ENCODE results near the gene MAP1LC3B.

MAP1LC3B gene

DNA sequence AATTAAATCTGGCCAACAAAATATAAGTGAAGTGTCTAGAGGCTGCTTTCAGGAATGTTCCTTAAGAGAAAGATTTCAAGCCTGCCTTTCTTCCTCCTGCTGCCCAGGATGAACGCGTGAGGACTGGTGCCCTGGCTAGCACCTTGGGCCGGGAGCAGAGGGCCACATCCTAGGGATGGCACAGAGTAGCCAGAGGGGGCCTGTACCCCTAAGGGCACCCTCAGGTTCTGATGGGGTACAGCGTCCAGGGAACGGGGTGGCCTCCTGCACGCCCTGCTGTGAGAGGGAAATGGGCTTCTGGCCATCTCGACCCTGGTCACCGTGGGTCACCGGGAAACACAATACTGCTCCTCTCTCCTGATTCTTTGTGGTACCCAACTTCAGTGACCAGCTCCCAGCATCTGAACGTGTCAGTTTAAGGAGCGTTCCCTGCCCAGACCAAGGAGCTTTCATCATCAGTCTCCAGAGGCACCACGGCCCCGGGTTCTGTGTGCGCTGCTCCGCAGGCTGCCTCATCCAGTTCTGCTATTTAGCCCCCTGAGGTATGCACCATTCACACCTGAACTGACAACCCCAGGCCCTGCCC lies 40.3 kb downstream of the MAP1LC3B start:
- DNase-seq (ENCODE audit: low read depth in 2 of 2) = no peak

GRCh38 chr16:87434146-87434667 lies 42.1 kb downstream of the MAP1LC3B start:
- no peak for DNase-seq (ENCODE audit: low read depth in 2 of 2)

DNA sequence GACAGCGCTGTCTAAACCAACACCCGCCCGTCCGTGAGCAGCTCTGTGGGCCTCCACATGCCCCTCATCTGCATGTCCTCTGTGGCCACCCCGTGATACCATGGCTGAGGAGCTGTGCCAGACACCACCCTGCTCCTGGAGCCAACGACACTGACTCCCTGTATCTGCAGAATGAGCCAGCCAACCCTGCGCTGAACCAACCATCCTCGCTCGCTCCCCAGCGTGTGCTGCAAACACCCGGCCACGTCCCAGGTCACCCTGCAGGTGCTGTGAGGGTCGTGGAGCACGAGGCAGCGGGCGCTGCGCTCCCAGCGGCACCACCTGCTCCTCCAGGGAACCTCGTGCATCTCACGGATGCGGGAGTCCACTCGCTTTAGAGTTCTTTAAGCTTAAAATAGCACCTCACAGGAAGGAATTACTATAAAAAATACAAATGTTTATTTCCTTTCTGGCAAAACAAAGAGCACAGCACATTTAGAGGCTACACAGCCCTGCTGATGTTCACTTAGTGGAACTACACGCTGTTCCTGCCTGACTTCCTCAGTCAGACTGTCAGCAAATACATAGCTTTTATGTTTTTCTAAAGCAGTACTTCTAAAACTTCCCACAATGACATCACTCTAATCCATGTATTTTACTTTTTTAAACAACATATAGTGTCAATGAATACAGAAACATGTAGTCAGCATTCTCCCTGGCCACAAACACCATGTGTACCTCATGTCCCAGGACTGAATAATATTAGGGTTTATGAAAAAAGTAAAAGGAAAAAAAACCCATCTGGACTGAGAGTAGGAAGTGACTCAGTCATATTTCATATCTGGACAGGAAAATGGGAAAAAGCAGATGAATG lies 43.5 kb downstream of the MAP1LC3B start:
- no peak for DNase-seq (ENCODE audit: low read depth in 2 of 2)

DNA sequence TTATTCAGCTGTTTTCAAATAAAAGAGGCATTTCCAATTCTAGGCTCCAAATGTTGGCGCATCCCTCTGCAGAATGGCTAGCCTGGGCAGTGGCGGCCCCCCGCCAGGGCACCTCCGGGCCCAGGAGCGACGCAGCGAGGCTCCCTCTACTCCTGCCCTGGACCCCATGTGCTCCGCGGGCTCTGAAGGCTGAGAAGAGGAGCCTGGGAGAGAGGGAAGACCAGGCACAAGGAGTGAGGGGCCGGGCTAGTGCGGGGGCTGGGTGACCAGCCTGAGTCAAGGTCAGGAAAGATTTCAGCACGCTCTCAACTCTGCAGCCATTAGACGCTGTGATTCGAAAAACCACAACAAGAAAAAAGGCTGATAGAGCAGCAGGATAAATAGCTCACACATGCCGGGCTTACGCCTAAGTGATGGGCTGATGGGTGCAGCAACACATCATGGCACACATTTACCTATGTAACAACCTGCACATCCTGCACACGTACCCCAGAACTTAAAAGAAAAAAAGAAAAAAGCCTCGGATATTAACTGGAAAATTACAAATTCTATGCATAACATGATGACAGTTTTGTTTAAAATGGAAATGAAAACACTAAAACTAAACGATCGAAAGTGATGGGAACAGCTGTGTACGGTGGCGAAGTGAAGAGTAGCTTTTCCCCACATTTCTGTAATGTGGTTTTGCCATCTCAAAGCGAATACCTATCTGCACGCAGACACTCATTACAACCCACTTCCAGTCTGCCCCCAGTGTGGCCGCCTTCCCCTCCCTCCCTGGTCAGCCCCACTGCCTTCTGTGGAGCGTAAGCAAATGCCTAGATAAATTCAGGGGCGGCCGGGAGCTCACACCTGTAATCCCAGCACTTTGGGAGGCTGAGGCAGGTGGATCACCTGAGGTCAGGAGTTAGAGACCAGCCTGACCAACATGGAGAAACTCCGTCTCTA lies 44.4 kb downstream of the MAP1LC3B start:
- DNase-seq (ENCODE audit: low read depth in 2 of 2) = no peak

- no peak for DNase-seq (ENCODE audit: low read depth in 2 of 2)
Observed at GRCh38 chr16:87437327-87437726, 45.2 kb downstream of the MAP1LC3B start.

- DNase-seq (ENCODE audit: low read depth in 2 of 2) = no peak
Observed at GRCh38 chr16:87437911-87438610, 45.9 kb downstream of the MAP1LC3B start.

DNA sequence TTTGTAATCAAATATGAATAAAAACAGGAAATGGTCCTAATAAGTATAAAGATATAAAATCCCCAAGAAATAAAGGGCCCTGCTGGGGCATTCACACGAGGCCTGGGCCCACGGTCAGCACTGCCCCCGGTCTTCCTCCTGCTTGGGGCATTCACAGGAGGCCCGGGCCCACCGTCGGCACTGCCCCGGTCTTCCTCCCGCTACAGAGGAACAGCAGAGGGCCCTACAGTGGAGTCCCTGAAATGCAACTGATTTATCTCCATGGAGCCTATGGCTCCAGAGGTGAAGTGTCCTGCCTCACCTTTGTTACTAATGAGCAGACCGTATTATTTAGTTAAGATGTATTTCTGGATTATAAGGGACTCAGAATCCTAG lies 46.5 kb downstream of the MAP1LC3B start:
- no peak for DNase-seq (ENCODE audit: low read depth in 2 of 2)

DNA sequence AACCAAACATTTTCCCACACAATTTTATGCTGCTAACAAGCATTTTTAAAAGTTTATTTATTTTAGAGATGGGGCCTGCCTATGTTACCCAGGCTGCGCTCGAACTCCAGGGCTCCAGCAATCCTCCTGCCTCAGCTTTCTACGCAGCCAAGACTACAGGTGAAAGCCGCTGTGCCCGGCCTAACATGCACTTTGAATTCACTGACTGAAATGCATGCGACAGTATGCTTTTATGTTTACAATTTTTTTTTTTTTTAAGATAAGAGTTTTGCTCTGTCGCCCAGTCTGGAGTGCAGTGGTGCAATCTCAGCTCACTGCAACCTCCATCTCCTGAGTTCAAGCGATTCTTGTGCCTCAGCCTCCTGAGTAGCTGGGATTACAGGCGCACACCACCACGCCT lies 47.8 kb downstream of the MAP1LC3B start:
- DNase-seq (ENCODE audit: low read depth in 2 of 2) = no peak

DNA sequence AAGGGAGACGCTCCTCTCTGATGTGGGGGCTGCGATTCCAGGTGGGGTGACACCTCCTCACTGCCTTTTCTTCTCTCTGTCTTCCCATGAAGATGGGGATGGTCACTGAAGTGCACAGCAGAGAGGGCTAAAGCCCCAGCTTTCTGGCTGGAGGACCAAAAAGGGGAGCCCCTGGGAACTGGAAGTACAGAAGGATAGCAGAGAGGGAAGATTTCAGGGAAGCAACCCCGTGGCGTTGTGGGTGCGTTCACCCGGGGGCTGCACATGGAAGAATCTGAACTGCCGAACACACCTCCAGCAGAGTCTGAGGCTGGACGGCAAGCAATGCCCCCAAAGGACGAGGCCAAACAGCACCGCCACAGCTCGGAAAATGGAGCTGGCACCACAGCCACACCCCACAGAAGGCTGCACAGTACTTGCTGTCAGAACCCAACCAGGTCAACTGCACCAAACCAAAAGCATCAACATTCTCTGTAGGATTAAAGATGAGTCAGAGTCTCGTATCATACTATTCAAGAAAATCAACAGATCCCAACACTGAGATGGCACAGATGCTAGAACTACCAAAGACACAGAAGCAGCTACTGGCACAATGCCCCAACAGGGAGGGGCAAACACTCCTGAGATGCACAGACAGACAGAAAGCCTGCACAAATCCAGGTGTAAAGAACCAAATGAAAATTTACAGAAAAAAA lies 49.9 kb downstream of the MAP1LC3B start:
- no peak for DNase-seq (ENCODE audit: low read depth in 2 of 2)

- no peak for DNase-seq (ENCODE audit: low read depth in 2 of 2)
Observed at GRCh38 chr16:87442581-87442966, 50.4 kb downstream of the MAP1LC3B start.

- no peak for DNase-seq (ENCODE audit: low read depth in 2 of 2)
Observed at GRCh38 chr16:87443016-87443415, 50.9 kb downstream of the MAP1LC3B start.

- no peak for DNase-seq (ENCODE audit: low read depth in 2 of 2)
Observed at GRCh38 chr16:87443964-87444363, 51.8 kb downstream of the MAP1LC3B start.

GRCh38 chr16:87445486-87445885 lies 53.4 kb downstream of the MAP1LC3B start:
- DNase-seq (ENCODE audit: low read depth in 2 of 2) = no peak

DNA sequence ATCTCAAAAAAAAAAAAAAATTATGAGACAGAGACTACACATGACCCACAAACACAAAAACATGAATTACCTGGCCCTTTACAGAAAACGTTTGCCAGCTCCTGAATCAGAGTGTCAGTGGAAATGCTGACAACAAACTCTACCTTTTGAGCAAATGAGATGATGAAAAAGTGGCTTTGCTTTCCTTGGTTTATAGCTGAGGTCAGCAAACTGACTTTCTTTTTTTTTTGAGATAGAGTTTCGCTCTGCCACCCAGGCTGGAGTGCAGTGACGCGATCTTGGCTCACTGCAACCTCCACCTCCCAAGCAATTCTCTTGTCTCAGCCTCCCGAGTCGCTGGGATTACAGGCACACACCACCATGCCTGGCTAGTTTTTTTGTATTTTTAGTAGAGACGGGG lies 54.3 kb downstream of the MAP1LC3B start:
- no peak for DNase-seq (ENCODE audit: low read depth in 2 of 2)

GRCh38 chr16:87447323-87447722 lies 55.2 kb downstream of the MAP1LC3B start:
- no peak for DNase-seq (ENCODE audit: low read depth in 2 of 2)

DNA sequence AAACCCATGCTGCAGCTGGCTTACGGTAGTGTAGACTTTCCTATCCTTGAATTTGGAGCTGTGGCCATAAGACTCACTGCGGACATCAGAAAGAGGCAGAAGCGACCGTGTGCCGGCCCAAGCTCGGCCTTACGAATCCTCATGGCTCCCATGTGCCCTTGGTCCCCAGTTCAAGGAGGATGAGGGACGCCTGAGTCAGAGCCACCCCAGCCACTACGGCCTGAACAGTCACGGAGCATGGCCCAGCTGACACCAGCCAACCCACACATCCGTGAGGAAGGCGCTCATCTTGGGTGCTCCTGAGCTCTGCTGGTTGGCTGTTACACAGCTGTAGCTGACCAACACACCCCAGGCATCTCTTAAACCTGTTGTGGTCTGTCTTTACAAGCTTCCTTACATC lies 56.7 kb downstream of the MAP1LC3B start:
- DNase-seq (ENCODE audit: low read depth in 2 of 2) = no peak

GRCh38 chr16:87451563-87452210 lies 59.6 kb downstream of the MAP1LC3B start:
- DNase-seq (ENCODE audit: low read depth in 2 of 2) = no peak

- no peak for DNase-seq (ENCODE audit: low read depth in 2 of 2)
Observed at GRCh38 chr16:87453326-87453725, 61.2 kb downstream of the MAP1LC3B start.

Measured in stimulated activated CD8-positive, alpha-beta memory T cell treated with anti-CD3 and anti-CD28 coated beads, Interleukin-2, amount 100 ng/mL, for 1 hour (primary cell).